Activated CD4-positive, alpha-beta T cell treated with anti-CD3 and anti-CD28 coated beads, Interleukin-2, amount 50 U/mL, for 24 hours (primary cell): Measurements from ENCODE around the gene ZNF783.
"Not testable (repeated sequence)": the region's sequence is repeated elsewhere in the genome, so short reads cannot be mapped to it uniquely, and the experiment has no call there.

ENCODE experiments used
- DNase-seq, 2 donors: peaks; one replicate each; pipeline ENCODE4 v3.0.0-alpha.2; 2020; ENCODE audit warnings: low read depth in 1 of 2, low spot score in 1 of 2

ZNF783 gene

DNA sequence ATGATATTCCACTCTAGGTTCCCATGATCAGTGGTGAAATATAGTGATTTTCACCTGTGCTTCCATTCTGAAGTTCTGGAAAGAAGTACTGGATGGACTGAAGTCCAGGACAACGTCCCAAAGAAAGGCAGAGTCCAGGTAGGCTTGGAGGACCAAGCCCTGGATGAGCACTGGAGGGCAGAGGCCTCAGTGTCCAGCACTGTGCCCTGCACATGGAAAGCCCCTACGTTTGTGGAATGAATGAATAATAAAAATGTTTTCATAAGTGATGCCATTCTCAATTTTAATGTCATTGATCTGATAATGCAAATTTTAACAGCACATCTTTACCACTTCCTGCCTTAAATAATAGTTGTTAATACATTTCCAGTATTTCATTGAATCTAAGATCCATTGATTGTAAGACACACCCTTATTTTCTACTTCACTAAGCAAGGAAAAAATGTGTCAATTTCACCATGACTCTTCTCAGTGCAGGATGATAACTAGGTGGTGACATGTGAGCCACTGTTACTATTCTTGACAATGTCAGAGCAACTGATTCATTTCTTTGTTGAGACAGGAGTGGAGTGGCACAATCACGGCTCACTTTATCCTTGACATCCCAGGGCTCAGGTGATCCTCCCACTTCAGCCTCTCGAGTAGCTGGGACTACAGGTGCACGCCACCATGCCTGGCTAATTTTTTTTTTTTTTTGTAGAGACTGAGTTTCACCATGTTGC, 35.2 kb downstream of the ZNF783 start:
- no peak for DNase-seq

DNA sequence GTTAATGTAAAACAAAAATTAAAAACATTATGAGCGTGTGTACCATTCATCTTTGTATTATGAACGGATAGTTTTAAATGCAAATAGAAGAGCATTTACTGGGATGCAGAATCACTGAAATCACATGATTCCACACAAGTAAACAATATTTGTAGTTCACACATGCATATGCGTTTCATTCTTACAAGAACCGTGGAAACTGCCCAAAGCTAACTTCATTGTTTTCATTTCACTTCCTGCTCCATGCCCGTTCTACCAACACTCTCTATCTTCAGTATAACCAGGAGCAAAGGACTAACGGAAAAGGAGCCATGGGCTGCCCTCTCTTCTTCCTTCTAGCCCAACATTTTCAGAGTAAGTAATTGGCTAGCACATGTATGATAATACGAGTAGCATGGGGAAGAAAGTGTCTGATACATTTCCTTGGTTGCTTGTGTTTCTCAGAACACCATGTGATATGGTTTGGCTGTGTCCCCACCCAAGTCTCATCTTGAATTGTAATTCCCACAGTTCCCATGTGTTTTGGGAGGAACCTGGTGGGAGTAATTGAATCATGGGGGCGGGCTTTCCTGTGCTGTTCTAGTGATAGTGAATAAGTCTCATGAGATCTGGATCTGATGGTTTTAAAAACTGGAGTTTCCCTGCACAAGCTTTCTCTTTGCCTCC, 38.8 kb downstream of the ZNF783 start:
- no peak for DNase-seq

- no peak for DNase-seq
Measured at GRCh38 chr7:149302222-149302621, 40.2 kb downstream of the ZNF783 start.

DNA sequence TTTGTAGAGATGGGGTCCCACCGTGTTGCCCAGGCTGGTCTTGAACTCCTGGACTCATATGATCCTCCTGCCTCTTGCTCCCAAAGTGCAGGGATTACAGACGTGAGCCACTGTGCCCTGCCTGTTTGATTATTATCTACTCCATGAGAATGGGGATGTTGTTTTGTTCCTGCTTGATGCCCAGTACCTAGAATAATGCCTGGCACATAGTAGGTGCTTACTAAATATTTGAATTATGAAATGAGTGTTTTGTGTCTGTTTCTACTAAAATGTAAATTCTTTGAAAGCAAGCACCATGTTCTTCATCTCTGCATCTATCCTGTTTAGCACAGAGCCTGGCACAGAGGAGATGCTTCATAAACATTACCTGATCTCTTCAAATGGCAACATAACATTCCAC, 40.9 kb downstream of the ZNF783 start:
- DNase-seq = no peak

- no peak for DNase-seq
Measured at GRCh38 chr7:149304006-149304405, 42.0 kb downstream of the ZNF783 start.

GRCh38 chr7:149306854-149307253, 44.9 kb downstream of the ZNF783 start:
- no peak for DNase-seq

- DNase-seq = no peak
Measured at GRCh38 chr7:149307775-149308501, 45.9 kb downstream of the ZNF783 start.

- DNase-seq = no peak
Measured at GRCh38 chr7:149310113-149310836, 48.3 kb downstream of the ZNF783 start.

DNA sequence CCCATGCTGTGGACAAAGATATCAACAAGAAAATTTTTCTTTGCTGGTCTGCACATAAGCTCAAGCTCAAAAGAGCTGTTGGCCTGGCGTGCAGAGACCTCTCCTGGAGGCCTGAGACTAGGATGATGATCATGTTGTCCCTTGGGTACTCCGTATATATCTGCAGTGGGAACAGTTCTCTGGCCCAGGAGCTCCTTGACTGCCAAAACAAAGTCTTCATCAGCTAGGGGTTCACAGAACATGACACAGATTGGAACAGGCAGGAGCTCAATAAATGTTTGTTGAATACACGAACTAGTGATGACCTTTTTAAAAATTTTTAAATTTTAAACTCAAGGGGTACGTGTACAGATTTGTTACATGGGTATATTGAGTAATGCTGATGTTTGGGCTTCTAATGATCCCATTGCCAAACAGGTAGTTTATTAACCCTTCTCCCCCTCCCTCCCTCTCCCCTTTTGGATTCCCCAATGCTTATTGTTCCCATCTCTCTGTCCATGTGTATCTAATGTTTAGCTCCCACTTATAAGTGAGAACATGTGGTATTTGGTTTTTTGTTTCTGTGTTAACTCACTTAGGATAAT, 49.1 kb downstream of the ZNF783 start:
- no peak for DNase-seq

- no peak for DNase-seq
Measured at GRCh38 chr7:149313981-149314380, 52.0 kb downstream of the ZNF783 start.

- no peak for DNase-seq
Measured at GRCh38 chr7:149316606-149317005, 54.6 kb downstream of the ZNF783 start.

DNA sequence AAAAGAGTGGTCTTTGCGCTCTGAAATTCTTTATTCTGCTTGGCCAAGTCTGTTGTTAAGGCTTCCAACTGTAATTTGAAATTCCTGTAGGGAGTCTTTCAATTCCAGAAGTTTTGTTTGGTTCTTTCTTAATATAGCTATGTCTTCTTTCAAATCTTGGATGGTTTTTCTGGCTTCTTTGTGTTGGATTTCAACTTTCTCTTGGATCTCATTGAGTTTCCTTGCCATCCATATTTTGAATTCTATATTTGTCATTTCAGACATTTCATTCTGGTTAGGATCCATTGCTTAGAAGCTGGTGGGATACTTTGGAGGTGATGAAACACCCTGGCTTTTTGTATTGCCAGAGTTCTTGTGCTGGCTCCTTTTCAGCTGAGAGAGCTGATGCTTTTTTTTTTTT, 55.5 kb downstream of the ZNF783 start:
- DNase-seq = no peak

- DNase-seq = no peak
Measured at GRCh38 chr7:149317986-149318672, 56.1 kb downstream of the ZNF783 start.

DNA sequence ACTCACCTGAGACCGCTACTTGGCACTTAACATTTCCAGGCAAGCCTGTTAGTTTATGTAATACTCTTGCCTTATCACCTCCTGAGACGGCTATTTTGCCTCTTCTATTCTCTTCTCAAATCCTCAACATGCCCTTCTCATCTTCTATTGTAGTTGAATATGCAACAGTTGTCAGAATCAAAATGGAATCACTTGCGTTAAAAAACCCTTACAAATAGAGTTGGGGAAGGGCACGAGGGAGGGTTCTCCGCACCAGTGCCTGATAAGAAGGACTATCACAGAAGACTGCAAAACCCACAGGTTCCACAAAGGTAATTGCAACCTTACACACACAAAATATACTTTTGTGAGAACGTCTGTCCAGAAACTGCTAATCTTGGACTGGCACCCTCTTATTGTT, 57.4 kb downstream of the ZNF783 start:
- DNase-seq = no peak

DNA sequence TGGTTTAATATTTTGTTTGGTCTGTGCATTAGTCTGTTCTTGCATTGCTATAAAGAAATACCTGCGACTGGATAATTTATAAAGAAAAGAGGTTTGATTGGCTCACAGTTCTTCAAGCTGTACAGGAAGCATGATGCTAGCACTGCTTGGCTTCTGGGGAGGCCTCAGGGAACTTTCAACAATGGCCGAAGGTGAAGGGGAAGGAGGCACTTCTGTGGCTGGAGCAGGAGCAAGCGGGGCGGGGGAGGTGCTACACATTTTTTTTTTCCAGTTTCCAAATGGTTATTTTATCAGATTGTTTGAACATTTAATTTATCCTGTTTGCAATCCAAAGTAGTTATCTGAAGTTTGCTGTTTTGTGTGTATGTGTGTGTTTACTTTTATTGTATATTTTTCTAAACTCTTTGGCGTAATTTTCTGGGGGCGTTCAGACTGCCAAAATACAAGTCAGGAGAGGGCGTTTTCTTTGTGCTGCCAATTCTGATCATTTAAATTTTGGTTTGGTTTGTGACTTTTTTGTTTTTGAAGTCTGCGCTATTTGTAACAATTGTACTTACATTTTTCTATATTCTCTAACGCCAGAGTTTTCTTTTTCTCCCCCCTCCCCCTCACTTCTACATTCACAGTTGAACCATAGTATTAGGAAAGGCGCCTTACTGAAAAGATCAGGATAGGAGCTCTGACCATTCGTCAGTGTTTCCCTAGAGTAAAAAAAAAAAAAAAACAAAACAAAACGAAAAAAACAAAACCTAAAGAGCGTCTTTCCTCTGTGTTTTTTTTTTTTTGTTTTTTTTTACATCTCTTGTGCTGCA, 58.5 kb downstream of the ZNF783 start:
- no peak for DNase-seq

GRCh38 chr7:149321125-149321905, 59.3 kb downstream of the ZNF783 start:
- DNase-seq = not testable (repeated sequence)

DNA sequence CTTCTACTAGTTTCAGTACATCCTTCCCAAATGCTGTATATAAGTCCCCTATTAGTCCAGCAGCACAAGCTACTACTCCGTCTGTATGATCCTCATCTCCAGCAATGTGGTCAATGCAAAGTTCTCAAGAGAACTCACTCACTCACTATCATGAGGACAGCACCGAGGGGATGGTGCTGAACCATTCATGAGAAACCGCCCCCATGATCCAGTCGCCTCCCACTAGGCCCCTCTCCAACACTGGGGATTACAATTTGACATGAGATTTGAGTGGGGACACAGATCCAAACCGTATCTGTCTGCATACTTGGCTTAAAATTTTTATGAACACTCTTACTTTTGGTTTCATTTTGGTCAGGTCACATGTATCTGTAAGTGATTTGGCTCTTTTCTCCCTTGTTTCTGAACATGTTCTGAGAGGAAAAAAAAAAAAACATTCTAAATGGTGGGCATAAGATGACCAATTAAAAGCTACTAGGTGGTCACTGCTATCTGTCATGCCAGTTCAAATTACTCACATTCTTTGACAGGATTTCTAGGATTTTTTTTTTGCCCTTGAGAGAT, 60.1 kb downstream of the ZNF783 start:
- DNase-seq = no peak

- DNase-seq = no peak
Measured at GRCh38 chr7:149322737-149323136, 60.7 kb downstream of the ZNF783 start.

DNA sequence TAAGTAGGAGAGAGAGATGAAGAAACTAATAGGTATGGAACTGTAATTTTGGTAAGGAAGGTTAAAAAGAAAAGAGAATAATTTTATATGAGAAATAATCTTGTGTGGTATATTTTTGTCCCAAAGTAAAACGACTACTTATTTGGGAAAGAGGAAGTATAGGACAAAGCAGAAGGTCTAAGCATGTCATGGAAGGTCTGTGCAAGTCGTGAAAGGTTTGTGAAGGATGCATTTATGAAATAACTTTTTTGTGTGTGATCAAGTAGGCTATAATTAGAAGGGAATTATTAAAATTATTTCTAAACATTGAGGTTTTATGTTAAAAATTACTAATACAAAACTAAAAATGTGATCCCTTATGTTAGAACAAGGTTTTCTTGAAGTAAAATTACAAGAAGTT, 63.3 kb downstream of the ZNF783 start:
- no peak for DNase-seq
